NCI-H1092 (cell line): Measurements from ENCODE around the gene HNRNPL.
"Not testable (repeated sequence)": the region's sequence is repeated elsewhere in the genome, so short reads cannot be mapped to it uniquely, and the experiment has no call there.

Experiments used
- DNase-seq: peaks from one replicate; lab custom pipeline; 2025; lab: John Stamatoyannopoulos, UW

The HNRNPL gene

GRCh38 chr19:38849860-38850435 lies at the start of gene HNRNPL:
HNRNPL (minus strand) TSS chr19:38849986; CDS start chr19:38849966, 20 bp downstream.
- peak; percentile 99 for DNase-seq

DNA sequence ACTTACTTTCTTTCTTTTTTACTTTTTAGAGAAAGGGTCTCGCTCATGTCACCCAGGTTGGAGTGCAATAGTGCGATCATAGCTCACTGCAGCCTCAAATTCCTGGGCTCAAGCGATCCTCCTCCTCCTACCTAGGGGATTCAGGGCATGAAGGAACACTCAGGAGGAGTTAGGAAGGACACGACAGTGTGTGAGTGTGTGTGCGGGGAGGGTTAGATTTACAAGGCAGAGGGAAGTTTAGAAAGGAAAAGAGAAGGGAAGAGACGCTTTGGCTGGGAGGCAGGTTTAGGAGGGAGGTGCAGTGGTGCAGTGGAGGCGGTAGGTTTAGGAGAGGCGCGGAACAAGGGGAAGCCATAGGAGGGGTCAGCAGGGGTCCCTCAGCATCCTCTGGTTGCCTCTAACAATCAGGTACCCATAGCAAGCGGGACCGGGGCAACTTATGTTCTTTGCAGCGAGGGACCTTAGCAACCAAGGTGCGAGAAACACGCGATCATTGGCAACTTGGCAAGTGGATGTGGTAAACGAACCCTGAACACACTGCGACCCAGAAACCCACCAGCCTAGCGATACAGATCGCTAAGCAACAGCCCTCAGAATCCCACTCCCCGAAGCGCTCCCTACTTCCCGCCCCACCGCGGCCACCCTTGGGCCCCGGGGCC lies 49.1 kb upstream of the HNRNPL start:
- no peak for DNase-seq

GRCh38 chr19:38894968-38895367 lies 45.2 kb upstream of the HNRNPL start:
- no peak for DNase-seq

GRCh38 chr19:38893341-38893771 lies 43.6 kb upstream of the HNRNPL start:
- DNase-seq: no peak

- DNase-seq: no peak
Measured at GRCh38 chr19:38892841-38893240, 43.1 kb upstream of the HNRNPL start.

DNA sequence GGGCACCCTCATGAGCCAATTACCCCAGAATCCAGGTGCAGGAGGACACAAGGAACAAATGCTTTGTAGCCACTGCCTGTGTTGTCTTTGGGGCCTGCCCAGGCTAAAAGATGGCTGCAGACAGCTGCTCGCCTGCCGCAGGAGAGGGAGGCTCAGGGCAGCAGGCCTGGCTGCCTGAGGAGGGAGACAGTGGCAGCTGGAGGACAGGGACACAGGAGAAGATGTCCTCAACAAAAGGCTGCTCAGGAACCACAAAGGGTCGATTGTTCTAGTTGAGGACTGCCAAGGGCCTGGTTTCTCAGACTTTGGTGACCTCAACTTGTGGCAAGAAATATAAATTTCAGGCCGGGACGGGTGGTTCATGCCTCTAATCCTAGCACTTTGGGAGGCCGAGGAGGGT lies 42.0 kb upstream of the HNRNPL start:
- DNase-seq: no peak

- DNase-seq: no peak
Measured at GRCh38 chr19:38890686-38891085, 40.9 kb upstream of the HNRNPL start.

GRCh38 chr19:38889803-38890202 lies 40.0 kb upstream of the HNRNPL start:
- DNase-seq: no peak

DNA sequence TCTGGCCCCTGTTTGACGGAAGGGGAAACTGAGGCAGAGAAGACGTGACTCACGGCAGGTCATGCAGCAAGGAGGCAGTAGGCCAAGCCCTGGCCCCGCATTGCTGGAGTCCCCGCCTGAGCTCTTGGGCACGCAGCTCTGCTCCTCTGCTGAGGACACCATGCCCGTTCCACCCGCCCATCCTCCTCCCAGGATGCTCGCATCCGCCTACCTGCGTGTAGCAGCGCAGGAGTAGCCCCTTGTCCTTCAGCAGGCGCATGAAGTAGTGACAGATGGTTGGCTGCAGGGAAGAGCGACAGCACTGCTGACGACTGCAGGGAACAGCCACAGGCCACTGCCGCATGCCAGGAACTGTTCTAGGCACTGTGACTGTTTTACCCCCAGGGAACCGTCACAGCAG lies 39.1 kb upstream of the HNRNPL start:
- DNase-seq: no peak

DNA sequence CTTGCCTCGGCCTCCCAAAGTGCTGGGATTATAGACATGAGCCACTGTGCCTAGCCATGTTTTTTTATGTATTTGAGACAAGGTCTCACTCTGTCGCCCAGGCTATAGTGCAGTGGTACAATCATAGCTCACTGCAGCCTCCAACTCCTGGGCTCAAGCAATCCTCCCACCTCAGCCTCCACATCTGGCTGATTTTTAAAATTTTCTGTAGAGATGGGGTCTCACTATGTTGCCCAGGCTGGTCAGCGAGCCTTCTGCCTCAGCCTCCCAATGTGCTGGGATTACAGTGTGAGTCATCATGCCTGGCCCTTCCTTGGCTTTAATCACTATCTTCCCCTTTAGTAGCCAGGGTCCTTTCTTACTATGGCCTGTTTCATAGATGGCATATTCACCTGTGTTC lies 34.9 kb upstream of the HNRNPL start:
- DNase-seq: not testable (repeated sequence)

DNA sequence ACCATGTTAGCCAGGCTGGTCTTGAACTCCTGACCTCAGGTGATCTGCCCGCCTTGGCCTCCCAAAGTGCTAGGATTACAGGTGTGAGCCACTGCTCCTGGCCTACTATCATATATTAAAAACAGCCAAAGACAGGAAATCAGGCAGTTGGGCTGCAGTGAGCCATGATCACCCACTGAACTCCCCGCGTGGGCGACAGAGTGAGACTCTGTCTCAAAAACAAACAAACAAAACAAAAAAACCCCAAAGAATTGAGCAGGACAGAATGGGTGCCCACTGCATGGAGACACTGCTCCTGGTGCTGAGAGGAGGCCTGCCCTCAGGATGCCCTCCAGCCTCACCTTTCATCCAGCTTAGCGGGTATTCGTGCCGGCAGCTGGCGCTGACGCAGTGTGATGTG lies 33.5 kb upstream of the HNRNPL start:
- no peak for DNase-seq

GRCh38 chr19:38880882-38881609 lies 31.3 kb upstream of the HNRNPL start:
- DNase-seq: no peak

GRCh38 chr19:38880076-38880881 lies 30.5 kb upstream of the HNRNPL start:
- DNase-seq: no peak

GRCh38 chr19:38879400-38879751 lies 29.6 kb upstream of the HNRNPL start:
- no peak for DNase-seq

GRCh38 chr19:38878575-38879399 lies 29.0 kb upstream of the HNRNPL start:
- DNase-seq: no peak

DNA sequence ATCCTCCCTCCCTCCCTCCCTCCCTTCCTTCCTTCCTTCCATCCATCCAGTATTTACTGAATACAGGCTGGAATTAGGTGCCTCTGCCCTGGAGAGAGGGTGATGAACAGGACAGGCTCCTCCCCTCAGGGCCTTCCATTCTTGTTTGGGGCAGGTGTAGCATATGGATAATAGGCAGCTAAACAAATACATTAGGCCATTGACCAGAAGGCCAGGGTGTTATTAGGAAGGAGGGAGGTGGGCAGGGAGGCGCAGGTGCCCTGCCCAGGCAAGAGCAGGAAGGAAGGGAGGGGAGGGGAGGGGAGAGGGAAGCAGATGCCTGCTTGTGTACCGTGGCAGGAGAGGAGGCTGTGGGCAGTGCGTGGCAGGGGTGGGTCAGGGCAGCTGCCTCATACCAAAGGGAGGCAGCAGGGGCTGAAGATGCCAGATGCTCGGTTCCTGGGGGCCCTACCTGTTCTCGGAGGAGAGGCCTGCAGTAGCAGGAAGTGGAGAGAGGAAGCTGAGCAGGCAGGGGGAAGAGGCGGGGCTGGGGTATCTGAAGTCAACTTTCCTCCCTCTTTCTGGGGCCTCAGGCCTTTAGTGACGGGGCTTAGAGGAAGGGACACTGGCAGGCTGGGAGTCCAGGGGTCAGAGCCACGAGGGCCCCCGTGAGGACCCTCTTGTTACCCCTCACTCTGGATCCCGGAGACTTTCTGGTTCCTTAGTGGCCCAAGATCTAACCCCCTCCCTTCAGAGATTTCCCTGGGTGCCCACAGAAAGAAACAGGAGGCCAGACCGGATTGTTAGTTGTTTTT lies 28.2 kb upstream of the HNRNPL start, which contains the start of gene RINL:
Gene RINL, minus strand, starts transcription at position 495 of the 794 bp plus-strand sequence. CDS start 1,533 bp downstream, outside the sequence.
- DNase-seq: peak; percentile 60

- no peak for DNase-seq
Measured at GRCh38 chr19:38875656-38876395, 26.0 kb upstream of the HNRNPL start.

DNA sequence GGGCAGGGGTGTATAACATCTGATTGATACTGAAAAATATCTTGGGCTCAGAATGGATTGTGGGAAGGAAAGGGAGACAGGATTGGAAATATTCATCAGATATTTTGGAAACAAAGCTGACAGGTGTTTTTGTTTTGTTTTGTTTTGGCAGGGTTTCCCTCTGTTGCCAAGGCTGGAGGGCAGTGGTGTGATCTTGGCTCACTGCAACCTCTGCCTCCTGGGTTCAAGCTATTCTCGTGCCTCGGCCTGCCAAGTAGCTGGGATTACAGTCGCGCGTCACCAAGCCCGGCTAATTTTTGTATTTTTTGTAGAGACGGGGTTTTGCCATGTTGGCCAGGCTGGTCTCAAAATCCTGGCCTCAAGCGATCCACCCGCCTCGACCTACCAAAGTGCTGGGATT lies 23.6 kb upstream of the HNRNPL start:
- DNase-seq: not testable (repeated sequence)

DNA sequence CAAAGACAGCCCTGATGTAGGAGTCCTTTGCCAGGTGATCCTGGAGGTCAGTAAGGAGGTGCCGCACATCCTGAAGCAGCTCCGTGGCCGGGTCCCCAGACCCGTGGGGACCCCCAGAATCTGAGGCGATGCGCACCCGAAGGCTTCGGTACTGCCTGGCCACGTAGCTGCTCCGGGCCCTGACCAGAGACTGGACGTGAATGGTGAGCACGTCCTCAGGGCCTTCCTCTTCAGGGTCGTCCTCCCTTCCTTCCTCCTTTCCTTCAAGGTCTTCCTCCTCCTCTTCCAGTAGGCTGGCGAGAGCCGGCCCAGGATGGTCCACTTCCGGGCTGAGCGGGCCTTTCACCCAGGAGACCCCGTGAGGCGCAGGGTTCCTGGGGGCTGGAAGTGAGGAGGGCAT lies 20.8 kb upstream of the HNRNPL start:
- DNase-seq: no peak
